Transverse colon (tissue), 4 donors: Measurements from ENCODE around the gene PLXNB2. TPM values are rescaled to one million over a fixed set of nuclear protein-coding genes. Genes with fewer than 3 reads are reported as not detected.

Source experiments
- DNase-seq: peaks from one replicate; pipeline ENCODE4 v3.0.0-alpha.2; 2019
- H3K27ac ChIP-seq, 4 donors: fragments of 200-600 bp; sonication (generic); 2 replicates each; pipeline ENCODE4 v1.5.1; 2016 to 2018; ENCODE audit warnings: inconsistent platforms in 4 of 4
- H3K27me3 ChIP-seq: fragments of 200-600 bp; sonication (generic); 2 replicates; pipeline ENCODE4 v1.5.1; 2017; ENCODE audit warnings: inconsistent platforms
- H3K36me3 ChIP-seq, 4 donors: fragments of 200-600 bp; sonication (generic); 2 replicates each; pipeline ENCODE4 v1.5.1; 2017 to 2019; ENCODE audit warnings: inconsistent platforms in 4 of 4
- H3K4me1 ChIP-seq, 4 donors: fragments of 200-600 bp; sonication (generic); 2 replicates each; pipeline ENCODE4 v1.5.1; 2017 to 2020; ENCODE audit warnings: inconsistent platforms in 4 of 4
- H3K4me3 ChIP-seq, 4 donors: fragments of 200-600 bp; sonication (generic); 1 replicate in 1 of 4; 2 replicates in 3 of 4; pipeline versions ENCODE4 v1.5.1 to v1.6.1; 2017 to 2019; ENCODE audit warnings: inconsistent platforms in 4 of 4
- H3K9me3 ChIP-seq, 2 donors: fragments of 200-600 bp; sonication (generic); 2 replicates each; pipeline ENCODE4 v1.5.1; 2017 to 2019; ENCODE audit warnings: inconsistent platforms in 2 of 2
- EP300 ChIP-seq: sonication (generic); formaldehyde crosslinking; IDR thresholded peaks from one replicate; pipeline ENCODE4 v1.6.1; 2017; ENCODE audit warnings: antibody characterized with exemption, low read depth
- POLR2A ChIP-seq: fragments of 450-650 bp; IDR thresholded peaks from one replicate; pipeline ENCODE4 v1.6.1; 2016; ENCODE audit warnings: antibody characterized with exemption, mild to moderate bottlenecking, moderate library complexity
- POLR2AphosphoS5 ChIP-seq, 3 donors: sonication (generic); formaldehyde crosslinking; IDR thresholded peaks; one replicate each; pipeline ENCODE4 v1.6.1; 2016; ENCODE audit warnings: antibody characterized with exemption in 3 of 3
- WGBS, 2 donors: methylation state at CpG; one replicate each; pipeline ENCODE4 v1.1.5; 2018; ENCODE audit warnings: low coverage in 1 of 2; 5-methylcytosine and 5-hydroxymethylcytosine counted together
- in situ Hi-C, 4 donors: fragments of 200-750 bp; cut with MboI; loops; one replicate each; pipeline versions ENCODE4 v1.15.0 to v1.15.1; 2017; ENCODE audit warnings: low sequenced_read_pairs in 3 of 4, low pct_ligation_motif_present in 1 of 4, low pct_unique_long_range_greater_than_20kb in 1 of 4
- intact Hi-C: fragments of 100-400 bp; cut with DNase I; formaldehyde crosslinking; loops from one replicate; pipeline ENCODE4 v1.15.1; 2023; ENCODE audit warnings: low total_unique reads
- total RNA-seq, 4 donors: library from RNA; depleted of rRNA; stranded (reverse); fragments of >200 nt; gene quantifications; one replicate each; pipeline ENCODE4 v1.1.0, GENCODE V29; 2016
- TF ChIP-seq, protein P1 (sequence below), 5 experiments: fragments of 200-600 bp in 3 of 5; fragments of 450-650 bp in 2 of 5; sonication (generic) in 3 of 5; IDR thresholded peaks; 1 replicate in 2 of 5; 2 replicates in 3 of 5; pipeline ENCODE4 v1.5.1; 2016 to 2017; ENCODE audit warnings: antibody characterized with exemption in 5 of 5, inconsistent platforms in 3 of 5, mild to moderate bottlenecking in 2 of 5, moderate library complexity in 1 of 5

The PLXNB2 gene
- total RNA-seq, 4 donors from 2014 or later: 305 to 880 (median 460) TPM

DNA sequence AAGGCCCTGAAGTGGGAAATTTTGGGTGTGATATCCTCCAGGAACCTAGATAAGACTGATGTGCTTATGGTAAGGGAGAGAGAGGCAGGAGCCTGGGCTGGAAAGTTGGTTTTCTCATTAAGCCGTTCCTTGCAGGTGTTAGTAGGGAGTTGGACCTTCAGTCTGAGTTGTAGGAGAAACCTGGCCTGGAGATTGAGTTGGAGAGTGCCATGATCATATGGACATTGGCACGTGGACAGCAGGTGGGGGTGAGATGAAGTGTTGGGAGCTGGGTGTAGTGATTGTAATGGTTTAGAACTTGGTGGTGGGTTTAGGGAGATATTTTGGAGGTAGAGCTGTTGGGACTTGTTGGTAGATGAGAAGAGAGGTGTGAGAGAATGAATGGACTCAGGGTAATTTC lies 40.6 kb upstream of the PLXNB2 start:
- in situ Hi-C loops (no loop called here), intact Hi-C loops (no loop called here)
- H3K36me3 ChIP-seq: no peaks in the 10 kb centered on the region
- H3K4me3 ChIP-seq: no peak overlapping the region
- no peak overlapping the region for H3K27ac ChIP-seq
- no peaks in the 10 kb centered on the region for H3K9me3 ChIP-seq
- no peak for DNase-seq
- 63 to 64% methylated on average over 1 to 2 of the region's 2 CpGs for whole genome bisulfite sequencing, 2 donors
- no peaks in the 10 kb centered on the region for H3K27me3 ChIP-seq
- TF ChIP-seq, protein P1, sequence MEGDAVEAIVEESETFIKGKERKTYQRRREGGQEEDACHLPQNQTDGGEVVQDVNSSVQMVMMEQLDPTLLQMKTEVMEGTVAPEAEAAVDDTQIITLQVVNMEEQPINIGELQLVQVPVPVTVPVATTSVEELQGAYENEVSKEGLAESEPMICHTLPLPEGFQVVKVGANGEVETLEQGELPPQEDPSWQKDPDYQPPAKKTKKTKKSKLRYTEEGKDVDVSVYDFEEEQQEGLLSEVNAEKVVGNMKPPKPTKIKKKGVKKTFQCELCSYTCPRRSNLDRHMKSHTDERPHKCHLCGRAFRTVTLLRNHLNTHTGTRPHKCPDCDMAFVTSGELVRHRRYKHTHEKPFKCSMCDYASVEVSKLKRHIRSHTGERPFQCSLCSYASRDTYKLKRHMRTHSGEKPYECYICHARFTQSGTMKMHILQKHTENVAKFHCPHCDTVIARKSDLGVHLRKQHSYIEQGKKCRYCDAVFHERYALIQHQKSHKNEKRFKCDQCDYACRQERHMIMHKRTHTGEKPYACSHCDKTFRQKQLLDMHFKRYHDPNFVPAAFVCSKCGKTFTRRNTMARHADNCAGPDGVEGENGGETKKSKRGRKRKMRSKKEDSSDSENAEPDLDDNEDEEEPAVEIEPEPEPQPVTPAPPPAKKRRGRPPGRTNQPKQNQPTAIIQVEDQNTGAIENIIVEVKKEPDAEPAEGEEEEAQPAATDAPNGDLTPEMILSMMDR (IDR thresholded peaks at IDR 0.05): no peak
- TF ChIP-seq POLR2AphosphoS5 (IDR thresholded peaks at IDR 0.05): no peak
- TF ChIP-seq POLR2A: no peak
- no peak for TF ChIP-seq EP300
- H3K4me1 ChIP-seq: peaks cover 0 to 15% (median 5%) of the 10 kb centered on the region in 4 donors

- TF ChIP-seq EP300 (no peak), POLR2AphosphoS5 (IDR thresholded peaks at IDR 0.05) (no peak), POLR2A (no peak)
- TF ChIP-seq, protein P1 (IDR thresholded peaks at IDR 0.05): no peak
- no peak overlapping the region for H3K4me3 ChIP-seq
- no peak overlapping the region for H3K27ac ChIP-seq
These were observed 39.7 kb upstream of the PLXNB2 start for GRCh38 chr22:50347157-50347556.

GRCh38 chr22:50346470-50346869 lies 39.0 kb upstream of the PLXNB2 start:
- TF ChIP-seq EP300 (no peak), POLR2A (no peak), POLR2AphosphoS5 (IDR thresholded peaks at IDR 0.05) (no peak)
- TF ChIP-seq, protein P1 (IDR thresholded peaks at IDR 0.05): no peak
- Histone ChIP-seq H3K4me3 (no peak overlapping the region), H3K36me3 (no peaks in the 10 kb centered on the region), H3K27me3 (no peaks in the 10 kb centered on the region), H3K27ac (no peak overlapping the region), H3K4me1 (peaks cover 4 to 26% (median 12%) of the 10 kb centered on the region in 4 donors), H3K9me3 (no peaks in the 10 kb centered on the region)
- no peak for DNase-seq
- WGBS, 2 donors: 80 to 85% methylated on average over 8 of the region's 8 CpGs
- in situ Hi-C loops: no loop called here
- intact Hi-C loops: no loop called here

More at GRCh38 chr22:50347157-50347556, 39.7 kb upstream of the PLXNB2 start:
- 87 to 93% methylated on average over 3 to 8 of the region's 8 CpGs for WGBS, 2 donors
- in situ Hi-C loops (no loop called here), intact Hi-C loops (no loop called here)
- Histone ChIP-seq H3K4me1 (peaks cover under 1 to 23% (median 10%) of the 10 kb centered on the region in 4 donors), H3K27me3 (no peaks in the 10 kb centered on the region), H3K36me3 (no peaks in the 10 kb centered on the region), H3K9me3 (no peaks in the 10 kb centered on the region)
- no peak for DNase-seq

- H3K4me1 ChIP-seq: peaks cover 4 to 26% (median 12%) of the 10 kb centered on the region in 4 donors
- 0% methylated on average over 9 of the region's 9 CpGs; no CpG with 5 or more reads in 1 of the 2 donors for WGBS, 2 donors
- intact Hi-C loops: no loop called here
These were observed 36.1 kb upstream of the PLXNB2 start for GRCh38 chr22:50343541-50343935.

More at GRCh38 chr22:50343541-50343935, 36.1 kb upstream of the PLXNB2 start:
- in situ Hi-C loops: no loop called here
- Histone ChIP-seq H3K4me3 (peak overlapping the region; percentile 93 to 100 (median 95)), H3K27me3 (no peaks in the 10 kb centered on the region), H3K9me3 (no peaks in the 10 kb centered on the region), H3K27ac (peak overlapping the region; percentile 85 to 90 (median 89)), H3K36me3 (no peaks in the 10 kb centered on the region)
- TF ChIP-seq, protein P1 (IDR thresholded peaks at IDR 0.05): no peak
- TF ChIP-seq POLR2A (no peak), EP300 (no peak), POLR2AphosphoS5 (IDR thresholded peaks at IDR 0.05) (no peak)
- DNase-seq: no peak
